HG03097 (cell line): Measurements from ENCODE around the gene ASPSCR1.

Experiments used
- ATAC-seq: cut with Tn5 transposase; IDR thresholded peaks from one replicate; pipeline ENCODE4 v1.9.1; 2021; ENCODE audit not compliant: unreplicated experiment, low FRiP score

The ASPSCR1 gene

DNA sequence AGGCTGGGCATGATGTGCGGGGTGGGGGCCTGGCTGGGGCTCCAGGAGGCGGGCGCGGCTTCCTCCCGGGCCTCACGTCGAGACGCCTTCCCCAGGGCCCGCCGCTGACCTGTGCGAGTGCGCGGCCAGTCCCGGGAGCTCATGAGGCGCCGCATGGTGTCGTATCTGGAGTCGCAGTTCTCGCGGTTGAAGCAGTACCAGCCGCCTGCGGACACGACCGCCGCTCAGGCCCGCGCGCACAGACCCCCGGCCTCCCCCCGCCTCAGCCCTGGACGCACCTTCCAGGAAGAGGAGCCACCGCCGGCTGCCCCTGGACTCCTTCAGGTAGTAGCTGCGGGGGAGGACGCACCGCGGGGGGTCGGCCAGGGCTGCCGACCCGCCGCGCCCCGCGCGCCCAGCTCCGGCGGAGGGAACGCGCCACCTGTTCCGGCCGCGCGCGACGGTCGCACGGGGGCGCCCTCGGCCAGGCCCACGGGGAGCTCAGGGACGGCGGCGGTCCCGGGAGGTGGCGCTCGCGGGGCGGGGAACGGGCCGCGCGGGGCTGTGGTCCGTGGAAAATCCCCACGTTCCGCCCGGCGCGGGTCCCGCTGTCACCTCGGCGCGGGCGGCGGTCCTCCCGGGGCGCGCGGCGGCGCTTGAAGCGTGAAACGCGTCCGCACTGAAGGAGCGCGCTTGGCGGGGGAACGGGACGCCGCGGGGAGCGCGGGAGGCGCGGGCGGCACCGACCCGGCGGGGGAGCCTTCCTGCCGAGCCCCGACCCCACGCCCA, 17.9 kb upstream of the ASPSCR1 start:
- ATAC-seq = no peak

DNA sequence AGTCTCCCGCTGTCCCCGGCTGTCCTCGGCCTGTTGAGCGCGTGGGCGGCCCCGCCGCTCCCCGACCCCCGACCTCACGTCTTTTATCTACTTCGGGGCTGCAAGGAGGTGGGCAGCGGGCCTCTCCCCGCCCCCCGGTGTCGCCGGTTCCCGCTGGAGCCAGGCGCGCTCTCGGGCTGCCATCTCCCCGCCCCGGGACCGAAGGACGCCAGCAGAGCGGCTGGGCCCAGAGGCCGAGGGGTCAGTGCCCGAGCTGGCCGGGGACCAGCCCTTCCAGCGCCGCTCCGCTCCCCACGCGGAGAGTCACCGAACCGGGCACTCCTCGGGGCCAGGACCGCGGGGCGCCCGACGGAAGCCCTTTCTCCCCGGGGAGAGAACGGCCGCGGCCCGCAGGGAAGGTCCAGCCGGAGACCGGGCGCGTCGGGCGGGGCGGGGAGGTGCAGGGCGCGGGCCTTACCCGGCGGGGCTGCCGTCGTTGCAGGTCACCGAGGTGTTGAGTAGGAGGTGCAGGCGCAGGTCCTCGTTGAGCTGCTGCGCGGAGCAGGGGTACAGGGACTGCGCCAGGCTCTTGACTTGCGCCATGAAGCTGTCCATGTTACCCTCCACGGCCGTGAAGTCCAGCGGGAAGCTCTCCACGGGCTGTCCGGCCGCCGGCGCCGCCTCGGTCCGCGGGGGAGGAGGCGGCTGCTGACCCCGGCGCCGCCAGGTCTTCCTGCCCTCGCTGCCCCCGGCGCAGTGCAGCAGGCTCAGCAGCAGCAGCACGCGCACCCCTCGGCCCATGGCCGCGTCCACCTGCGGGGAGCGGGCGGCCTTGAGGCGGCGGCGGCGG, 17.1 kb upstream of the ASPSCR1 start:
- no peak for ATAC-seq

DNA sequence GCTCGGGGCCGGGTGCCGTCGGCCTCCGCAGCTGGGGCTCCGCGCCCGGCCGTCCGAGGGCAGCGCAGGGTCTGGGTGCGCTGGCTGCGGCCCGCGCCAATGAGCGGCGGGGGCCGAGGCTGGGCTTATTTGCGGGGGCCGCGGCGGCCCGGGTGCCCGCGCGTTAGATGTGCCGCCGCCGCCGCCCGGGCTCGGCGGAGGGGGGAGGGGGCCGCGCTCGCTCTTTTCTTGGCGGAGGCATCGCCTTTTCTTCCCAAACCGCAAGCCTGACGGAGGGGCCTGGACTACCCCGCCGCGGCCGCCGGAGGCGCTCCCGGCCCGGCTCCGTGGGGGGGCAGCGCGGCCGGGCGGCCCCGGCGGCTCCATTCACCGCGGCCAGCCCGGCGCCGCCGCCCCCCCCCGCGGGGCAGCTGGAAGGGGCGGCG, 16.3 kb upstream of the ASPSCR1 start, which contains the start of gene NOTUM:
Gene NOTUM, minus strand, starts transcription at position 101 of the 425 bp plus-strand sequence. CDS start 278 bp downstream, outside the sequence.
- ATAC-seq = no peak

DNA sequence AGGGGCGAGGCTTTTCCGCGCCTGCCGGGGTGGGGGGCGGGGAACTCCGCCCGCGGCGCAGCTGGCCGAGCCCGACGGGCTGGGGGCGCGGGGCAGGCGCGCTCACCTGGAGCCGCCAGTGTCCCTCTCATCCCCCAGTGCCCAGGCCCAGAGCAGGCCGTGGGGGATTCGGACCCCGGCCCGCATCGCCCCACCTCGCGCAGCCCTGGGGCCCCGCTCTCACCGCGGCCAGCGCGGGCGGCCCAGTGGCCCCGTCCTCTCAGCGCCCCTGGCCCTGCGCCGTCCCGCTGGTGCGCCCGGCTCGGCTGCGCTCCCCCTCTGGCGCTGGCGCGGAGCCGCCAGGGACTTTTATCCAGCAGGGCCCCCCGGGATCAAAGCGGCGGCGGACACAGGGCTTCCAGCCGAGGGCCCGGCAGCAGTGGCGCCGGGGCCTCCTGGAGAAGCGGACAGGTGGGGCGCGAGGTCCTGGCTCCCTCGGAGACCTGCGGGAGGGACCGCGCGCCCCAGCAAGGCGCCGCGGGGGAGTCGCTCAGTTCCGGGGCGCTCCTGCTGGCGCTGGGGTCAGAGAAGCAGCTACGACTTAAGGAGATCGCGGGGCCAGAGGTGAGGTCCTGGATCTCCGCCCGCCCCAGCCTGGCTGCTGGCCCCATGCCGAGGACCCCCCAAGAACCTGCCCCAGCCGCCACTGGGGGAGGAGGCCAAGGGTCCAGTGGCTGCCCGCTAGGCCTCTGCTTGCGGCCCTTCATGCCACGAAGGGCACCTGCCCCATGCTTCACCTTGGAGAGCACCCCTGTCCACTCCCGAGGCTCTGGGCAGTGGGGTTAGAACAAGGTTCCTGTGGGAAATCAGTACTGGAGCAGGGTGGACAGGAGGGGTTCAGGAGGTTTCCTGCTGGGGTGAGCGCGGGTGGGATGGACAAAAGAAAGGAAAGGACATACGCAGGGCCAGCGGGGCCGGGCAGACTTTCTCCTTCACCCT, 15.6 kb upstream of the ASPSCR1 start:
- no peak for ATAC-seq

DNA sequence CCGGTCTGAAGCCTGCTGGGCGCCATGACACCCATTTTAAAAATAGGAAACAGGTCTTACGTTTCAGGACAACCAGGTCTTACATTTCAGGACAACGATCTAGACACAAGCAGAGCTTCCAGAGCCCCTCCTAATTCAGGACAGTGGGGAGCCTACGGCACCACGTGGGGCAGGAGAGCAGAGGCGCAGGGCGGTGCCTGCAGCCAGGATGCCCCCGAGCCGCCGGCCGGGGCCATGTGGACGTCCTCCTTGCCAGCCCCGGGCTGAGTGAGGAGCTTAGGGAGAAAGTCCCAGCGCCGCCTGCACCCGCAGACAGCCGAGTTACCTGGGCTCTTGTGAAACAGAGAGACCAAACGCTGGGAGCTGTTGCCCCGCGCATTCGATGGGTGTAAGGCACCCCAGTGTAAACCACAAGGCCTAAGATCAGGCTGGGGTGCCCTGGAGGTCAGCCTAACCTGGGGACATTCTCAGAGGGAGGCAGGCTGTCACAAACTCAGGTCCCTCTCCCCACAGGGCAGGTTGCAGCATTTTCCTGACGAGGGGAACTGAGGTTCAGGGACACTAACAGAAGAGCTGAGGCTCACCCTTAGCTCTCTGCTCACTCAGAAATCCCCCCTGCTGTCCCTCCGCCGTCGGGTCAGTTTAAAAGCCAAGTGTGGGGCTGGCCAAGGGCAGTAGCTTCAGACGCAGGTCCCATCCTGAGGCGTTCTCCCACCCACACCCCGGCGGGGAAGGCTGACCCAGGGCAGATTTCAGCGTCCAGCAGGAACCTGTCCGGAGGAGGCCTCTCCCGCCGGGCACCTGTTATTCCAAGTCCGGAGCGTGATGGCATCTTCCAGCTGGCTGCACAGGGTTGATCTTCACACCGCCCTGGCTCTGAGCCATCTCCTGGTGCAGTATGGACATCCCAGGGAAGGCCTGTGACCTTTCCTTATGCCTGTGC, 14.7 kb upstream of the ASPSCR1 start:
- ATAC-seq = no peak

DNA sequence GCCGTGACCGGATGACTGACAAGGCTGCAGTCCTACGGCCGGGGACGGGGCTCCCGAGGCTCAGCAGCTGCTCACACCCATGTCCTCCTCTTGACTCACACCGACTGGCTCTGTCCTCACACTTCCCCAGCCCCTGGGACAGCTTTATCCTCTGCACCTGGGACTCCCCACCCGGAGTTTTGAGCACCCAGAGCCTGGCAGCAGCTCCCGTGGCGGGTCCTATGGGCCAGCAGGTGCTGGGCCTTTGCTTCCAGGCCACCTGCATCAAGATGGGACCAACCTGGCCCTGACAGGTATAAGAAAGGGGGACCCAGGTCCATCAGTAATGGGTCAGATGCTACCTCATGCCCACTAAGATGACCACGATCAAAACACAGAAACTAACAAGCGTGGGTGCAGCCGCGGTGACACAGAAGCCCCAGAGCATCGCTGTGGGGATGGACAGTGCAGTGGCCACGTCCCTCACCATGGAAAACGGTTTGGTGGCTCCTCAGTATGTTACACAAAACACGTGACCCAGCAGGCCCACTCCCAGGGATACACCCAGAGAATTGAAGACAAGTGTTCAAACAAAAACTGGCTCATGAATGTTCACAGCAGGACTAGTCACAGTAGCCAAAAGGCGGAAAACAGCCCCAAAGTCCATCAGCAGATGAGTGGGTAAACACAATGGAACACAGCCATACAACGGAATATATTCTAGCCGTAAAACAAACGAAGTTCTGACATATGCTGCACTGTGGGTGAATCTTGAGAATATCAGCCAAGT, 13.2 kb upstream of the ASPSCR1 start:
- ATAC-seq = no peak

DNA sequence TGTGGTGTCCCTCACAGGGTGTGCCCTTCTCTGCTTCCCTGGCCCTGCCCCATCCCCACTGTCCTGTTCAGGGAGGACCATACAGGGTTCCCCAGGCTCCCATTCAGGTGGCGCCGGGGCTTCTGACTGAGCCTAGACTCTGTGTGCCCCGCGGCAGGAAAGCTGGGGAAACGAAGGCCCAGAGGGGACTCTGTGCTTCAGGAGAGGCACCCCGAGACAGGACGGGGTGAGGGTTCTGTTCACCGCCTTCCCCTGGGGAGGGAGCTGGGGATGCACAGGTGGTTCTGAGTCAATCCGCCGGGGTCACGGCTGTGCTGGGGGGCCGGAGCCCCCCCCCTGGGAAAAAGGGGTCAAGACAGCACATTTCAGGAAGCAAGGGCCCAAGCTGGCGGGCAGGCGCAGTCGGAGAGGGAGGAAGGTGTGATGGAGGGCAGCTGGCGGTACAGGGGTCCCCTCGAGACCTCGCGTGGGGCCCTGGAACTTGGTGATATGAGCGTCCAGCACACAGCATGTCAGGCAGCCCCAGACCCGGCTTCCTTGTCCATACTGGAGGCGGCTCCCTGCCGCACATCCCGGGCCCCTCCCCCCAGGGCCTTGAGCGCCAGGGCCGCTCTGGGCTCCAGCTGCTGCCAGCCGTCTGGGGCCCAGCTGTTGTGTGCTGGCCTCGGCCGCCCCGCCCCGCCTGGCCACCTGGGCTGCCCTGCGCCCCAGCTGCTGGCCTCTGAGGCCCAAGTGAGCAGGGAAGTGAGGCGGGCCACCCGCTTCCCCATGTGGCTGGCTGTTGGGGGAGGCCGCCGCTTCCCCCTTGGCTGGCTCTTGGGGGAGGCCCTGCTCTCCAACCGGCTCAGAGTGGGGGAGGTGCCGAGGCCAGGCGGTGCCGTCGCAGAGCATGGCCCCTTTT, 10.8 kb upstream of the ASPSCR1 start:
- ATAC-seq = no peak

DNA sequence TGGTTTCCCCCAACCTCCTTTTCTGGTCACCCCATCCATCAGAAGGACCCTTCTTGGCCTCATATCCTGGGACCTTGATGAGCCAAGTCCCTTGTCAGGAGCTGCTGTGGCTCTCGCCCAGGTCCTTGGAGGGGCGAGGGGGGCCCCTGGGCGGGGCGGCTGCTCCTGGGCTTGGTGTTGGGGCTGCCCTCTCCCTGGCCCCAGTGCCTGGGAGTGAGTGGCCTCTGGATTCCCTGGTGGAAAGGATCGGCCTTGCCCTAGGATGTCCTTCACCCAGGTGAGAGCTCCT, 10.2 kb upstream of the ASPSCR1 start:
- ATAC-seq = no peak

DNA sequence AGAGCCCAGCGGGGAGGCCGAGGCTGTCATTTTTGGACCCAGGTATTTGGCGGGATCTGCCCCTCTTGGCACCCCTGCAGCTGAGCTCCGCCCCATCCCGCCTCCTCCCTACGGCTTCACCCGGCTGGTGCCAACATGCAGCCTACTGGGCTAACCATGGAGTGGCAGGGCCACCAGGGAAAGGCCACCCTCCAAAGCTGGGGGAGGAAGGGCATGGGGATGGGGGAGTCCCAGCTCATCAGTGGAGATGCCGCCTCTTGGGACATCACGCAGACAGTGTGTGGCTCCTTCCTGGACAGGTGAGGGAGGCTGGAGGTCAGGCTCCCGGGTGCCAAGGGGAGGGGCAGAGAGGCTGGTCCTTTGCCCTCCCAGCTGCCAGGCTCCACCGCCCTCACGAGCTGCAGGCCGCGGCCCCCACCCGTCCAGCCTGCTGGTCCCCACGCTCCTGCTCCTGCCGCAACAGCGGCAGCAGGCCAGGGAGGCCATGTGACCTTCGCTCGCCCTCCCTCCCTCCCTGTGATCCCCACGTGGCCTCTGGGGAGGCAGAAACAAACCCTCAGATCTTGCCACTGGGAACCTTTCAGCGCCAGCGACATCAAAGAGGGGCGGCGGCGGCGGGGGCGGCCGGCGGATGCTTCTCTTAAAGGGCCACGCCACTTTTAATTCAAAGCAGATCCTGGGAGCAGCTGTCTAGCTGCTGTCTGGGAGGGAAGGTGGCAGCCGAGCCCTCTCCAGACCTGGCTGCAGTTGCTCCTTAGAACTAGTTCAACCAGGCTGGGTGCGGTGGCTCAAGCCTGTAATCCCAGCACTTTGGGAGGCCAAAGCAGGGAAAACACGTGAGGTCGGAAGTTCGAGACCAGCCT, 9.7 kb upstream of the ASPSCR1 start:
- ATAC-seq = no peak

DNA sequence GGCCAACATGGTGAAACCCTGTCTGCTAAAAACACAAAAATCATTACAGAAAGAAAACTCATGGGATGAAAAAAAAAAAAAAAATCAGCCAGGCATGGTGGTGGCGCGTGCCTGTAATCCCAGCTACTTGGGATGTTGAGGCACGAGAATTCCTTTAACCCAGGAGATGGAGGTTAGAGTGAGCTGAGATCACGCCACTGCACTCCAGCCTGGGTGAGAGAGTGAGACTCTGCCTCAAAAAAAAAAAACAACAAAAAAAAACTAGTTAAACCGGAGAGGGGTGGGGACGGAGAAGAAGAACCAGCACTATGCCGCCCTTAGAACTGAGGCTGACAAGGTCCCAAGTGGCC, 9.1 kb upstream of the ASPSCR1 start:
- no peak for ATAC-seq

DNA sequence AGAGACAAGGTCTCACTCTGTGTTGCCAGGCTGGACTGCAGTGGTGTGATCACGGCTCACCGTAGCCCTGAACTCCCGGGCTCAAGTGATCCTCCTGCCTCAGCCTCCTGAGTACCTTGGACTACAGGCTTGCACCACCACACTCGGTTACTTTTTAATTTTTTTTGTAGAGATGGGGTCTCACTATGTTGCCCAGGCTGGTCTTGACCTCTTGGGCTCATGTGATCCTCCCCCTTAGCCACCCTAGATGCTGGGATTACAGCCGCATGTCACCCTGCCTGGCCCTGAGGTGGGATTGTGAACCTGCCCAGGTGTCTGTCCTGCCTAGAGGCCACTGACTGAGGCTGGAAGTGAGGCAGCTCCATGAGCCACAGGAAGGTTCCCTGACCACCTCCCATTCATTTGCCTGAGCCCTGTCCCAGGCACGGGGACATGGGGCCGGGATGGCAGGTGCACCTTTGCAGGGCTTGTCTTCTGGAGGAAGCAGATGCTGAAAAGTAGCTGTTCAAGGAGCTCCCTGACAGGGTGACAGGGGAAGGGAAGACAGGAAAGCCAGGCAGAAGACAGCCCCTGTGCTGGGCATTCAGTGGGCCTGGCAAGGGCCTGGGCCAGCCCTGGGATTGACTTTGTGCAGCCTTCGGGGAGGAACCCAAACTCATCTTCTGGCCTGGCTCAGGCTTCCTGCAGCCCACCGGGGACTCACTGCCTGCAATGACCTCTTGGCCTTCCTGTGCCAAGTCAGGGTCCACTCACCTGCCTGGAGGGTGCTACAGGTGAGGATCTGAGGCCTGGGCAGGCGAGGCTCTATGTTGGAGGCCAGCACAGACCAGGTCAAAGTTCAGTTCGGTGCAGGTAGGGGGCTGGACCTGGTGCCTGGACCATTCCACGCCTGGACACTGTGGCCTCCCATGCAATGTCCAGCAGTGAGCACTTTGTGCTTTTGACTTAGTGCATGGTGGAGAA, 8.3 kb upstream of the ASPSCR1 start:
- ATAC-seq = no peak

DNA sequence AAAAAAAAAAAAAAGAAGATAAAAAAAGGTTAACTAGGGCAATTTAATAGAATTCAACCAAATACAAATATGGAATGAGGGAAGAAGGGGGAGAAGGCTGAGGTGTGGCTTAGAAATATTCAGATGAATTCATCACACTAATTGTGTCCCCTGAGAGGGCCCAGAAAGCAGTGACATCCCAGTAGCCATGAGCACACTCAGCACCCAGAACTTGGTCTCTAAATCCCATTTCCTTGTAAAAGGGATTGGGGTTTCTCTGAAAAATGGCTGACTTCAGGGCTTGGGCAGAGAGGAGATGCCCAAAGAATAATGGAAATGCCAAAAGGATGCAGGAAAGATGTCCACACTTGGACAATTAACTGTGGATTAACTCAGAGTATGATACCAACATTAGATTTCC, 4.0 kb upstream of the ASPSCR1 start:
- no peak for ATAC-seq

DNA sequence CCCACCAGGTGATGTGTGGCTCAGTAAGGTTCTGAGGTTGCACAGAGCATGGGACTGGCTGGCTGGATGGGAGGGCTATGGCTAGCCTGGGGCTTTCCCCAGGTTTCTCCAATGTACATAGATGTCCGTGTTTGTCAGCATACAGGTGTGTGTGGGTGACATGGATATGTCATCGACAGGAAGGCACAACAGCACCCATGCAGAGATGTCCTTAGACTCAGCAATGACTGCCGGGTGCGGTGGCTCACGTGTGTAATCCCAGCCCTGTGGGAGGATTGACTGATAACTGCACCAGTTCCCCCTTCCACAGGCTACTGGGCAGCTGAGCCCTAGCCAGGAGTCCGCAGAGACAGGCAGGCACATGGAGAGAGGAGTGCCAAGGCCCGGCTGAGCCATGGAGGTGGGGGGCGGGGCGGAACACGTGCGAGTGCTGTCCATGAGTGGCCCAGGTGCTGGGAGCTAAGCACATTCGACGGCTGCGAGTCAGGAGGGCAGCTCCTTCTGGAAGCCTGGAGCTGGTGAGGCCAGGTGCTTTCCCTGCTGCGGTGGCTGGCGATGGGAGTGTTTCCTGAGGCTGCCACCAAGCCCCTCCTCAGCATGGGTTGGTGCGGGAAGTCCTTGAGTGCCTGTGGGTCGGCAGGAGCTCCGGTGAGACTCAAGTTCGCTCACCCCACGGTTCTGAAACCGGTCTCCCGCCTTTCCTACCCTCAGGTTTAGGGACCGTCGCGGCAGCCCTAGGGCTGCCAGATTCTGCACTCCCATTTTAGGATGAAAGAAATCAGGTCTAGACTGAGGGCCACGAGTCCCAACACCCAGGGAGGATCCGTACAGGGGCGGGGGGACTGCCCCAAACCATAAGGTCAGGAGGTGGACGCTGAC, 858 bp upstream of the ASPSCR1 start:
- peak; percentile 4 for ATAC-seq

DNA sequence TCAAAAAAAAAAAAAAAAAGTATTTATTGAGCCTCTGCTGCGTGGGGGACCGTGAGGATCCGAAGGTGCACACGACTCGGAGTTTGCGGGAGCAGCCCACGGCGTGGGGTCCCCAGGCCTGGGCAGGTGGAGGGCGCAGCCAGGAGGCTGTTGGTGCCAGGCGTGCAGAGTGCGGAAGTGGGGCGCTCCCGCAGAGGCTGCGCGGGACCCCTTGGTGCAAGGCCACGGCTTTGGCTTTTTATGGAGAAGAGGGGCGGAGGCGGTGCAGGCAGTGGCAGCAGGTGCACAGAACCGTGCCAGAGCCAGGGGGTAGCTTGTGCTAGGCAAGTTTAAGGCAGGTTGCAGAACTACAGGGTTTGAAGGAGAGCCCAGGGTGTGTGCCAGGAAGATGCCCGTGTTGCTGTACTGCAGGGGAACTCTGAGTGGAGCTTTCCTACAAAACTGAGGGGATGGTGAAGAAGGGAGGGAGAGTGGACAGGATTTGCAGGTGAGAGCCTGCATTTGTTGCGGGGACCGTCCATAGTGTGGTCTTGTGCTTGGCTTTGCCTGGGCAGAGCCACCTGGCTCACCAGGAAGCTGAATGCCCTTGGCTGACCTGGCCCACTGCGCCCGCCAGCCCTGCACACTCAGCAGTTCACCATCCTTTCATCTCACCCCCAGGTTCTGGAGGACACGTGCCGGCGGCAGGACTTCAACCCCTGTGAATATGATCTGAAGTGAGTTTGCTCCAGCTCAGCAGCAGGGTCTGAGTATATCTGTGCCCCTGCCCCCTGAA, 1.3 kb downstream of the ASPSCR1 start:
- no peak for ATAC-seq
